Hypothalamus (tissue), 51 donors: ENCODE results near the gene SMIM21.

ENCODE experiments used
- DNase-seq, 51 donors: peaks; one replicate each; lab custom pipeline; 2025; lab: John Stamatoyannopoulos, UW

The SMIM21 gene

DNA sequence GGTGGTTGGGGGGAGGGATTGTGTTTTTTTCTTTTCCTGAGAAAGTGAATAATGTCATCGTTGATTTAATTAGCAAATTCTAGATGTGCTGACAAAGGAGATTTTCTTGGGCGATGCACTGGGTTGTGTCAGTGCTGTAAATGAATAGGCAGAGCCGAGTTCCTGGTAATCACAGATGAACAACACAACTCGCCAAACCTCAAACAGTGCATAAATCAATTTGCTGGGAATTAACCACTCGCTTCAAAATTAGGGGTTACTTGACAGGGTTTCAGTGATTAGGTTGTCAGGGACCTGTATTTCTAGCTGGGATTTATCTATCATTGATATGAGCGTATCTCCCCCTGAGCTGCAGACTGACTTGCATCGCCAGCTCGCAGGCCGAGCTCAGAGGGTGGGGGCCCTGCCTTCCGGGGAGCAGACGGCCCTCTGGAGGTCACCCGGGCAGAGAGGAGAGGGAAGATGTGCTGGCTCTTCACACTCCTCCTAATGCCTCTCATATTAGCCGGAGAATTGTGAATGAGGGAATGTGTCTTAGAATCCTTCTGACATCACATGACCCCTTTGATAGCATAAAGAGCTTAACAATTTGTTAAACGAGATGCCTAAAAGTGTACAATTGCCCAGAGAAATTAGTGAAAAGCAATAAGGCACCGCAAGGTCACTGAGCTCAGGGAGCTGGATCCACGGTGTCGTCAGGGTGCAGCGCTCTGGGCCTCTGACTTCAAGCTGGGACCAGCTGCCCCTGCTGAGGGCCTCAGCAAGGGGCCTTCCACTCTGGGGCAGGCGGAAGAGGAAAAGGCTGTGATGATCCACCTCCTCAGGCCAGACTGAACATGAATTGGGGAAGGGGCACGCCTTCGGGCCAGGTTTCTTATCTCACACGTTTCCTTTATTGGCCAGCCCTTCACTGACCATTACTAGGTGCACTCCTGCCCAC, 48.9 kb downstream of the SMIM21 start:
- no peak for DNase-seq

DNA sequence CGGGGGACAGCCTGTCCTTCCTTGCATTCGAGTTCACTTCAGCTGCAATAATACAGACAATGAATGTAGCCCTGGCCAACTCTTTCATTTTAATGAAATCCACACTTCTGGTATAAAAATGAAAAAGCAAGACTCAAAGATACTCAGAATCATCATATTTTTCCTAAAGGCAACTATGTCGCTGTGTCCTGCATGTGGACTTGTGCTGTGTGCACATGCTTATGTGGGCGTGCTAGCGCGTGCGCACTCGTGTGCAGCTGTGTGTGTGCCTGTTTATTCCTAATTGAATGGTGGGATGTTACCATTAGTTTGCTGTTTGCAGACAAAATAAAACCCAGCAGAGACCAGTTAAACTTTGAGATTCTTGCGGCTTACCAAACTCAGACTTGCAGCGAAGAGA, 49.6 kb downstream of the SMIM21 start:
- no peak for DNase-seq

DNA sequence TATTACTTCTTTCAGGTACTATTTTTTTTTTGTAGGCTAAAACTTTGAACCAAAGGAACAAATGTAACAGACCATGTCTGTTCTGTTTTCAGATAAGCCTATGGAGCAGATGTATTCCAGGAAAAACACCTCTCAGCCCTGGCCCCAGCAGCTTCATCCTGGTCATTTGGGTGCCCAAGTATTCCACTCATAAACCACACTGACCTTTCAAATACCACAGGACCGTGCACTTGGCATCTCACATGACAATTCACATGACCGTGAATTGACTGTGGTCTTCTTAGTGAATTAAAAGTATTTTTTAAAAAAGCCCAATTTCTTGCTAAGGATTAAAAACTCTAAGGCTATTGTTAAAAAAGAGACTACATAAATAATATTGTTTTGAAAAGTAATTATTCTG, 50.2 kb downstream of the SMIM21 start:
- DNase-seq: no peak

DNA sequence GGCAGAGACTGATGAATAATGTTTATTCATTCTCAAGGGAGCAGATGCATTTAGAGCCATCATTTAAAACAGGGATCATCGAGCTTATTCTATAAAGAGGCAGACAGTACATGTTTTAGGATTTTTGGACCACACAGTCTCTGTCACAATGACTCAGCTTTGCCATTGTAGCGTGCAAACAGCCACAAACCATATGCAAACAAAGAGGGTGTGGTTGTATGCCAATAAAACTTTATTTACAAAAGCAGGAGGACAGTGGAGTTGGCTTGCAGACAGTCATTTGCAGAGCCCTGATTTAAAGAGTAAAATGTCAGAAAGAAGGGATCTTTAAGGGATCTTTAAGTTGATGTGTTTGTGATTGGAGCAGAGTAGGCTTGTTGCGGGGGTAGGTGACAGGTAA, 51.5 kb downstream of the SMIM21 start:
- DNase-seq: no peak

DNA sequence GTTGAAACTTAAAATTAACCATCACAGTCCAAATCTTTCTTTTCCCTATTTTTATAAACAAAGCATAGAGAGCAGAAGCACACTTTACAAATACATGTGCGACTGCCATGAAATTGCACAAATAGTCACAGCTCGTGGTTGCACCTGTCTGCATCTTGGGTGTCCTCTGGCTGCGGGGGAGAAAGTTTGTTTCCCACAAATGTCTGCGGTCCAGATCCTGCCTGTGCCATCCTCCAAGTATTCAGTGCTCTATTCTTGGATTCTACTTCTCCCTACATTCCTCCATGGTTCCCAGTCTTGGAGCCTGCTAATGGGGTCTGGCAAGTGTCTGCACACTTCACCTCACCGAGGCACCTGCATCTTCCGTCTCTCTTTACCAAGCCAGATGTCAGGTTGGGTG, 52.2 kb downstream of the SMIM21 start:
- no peak for DNase-seq

DNA sequence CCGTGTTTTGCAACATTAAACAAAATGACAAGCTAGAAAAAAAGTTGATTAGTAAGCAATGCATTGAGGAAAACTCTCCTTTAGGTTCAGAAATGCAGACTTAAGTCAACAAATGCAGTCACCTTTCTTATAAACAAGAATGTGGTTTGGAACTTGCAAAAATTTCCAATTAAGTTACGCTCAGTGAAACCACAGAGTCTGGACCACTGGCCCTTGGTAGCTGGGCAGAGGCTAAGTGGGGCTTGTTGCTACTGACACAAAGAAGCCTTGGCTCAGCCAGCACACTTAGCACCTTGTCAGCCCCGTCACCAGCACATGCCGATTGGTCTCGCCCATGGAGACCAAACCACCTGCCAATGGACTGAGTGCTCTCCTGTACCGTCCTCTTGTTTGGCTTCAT, 53.0 kb downstream of the SMIM21 start:
- DNase-seq: no peak

DNA sequence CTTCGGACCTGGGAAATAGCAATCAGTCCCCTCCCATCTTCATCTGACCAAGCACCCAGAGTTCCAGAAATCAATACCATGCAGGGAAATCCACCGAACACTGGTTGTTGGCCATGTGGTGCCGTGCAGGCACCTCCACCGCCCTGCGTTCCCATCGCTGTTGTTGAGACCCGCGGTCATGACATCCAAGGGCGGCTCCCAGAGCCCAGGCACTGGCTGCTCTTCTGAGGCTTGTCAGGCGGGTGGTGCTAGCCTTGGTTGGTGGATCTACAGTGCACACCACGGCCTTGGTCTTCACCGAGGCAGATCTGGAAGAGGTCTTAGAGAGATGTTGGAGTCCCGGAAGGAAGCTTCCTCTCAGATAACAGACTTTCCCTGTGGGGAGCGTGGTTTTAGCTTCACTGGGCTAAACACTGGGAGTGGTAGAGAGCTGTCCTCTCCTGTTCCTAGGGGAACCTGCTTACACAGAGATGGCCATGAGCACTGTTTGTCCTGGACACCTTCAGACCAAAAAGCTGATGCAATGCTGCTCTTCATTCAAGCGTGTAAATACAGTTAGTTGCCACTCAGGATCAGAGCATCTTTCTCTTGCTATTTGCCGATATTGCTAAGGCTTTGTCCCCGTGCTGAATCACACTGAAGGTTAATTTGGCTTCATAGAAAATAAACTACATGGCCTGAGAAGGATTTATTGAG, 58.3 kb downstream of the SMIM21 start:
- DNase-seq: no peak

DNA sequence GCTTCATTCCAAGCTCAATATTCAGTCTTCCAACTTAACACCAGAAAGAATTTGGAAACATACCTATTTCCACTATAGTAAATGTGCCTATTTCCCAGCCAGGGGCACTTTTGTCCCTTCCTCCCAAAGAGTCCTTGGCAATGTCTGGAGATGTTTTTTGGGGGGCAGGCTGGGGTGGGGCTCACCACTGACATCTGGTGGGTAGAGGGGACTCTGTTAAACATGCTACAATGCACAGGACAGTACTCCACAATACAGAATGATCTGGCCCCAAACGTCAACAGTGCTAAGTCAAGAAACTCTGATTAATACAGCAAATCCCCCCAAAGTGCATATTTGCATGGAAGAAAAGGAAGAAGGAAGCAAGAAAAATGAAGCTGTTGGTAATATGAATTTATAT, 61.7 kb downstream of the SMIM21 start:
- no peak for DNase-seq

DNA sequence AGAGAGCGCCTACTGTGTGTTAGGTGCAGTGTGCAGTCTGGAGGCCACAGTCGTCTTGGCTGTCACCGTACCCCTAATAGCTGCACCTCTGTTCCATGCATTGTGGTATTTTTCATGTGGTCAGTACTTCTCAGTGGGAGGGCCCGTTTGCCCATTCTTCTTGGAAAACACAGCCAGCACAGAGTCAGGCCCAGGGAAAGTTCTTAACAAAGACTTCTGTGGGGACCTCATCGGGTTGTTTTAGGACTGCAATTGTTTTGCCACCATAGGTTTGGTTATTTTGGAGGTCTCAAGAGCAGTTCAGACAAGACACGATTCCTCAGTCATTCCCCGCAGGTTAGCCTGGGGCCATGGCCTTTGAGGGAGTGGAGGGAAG, 62.3 kb downstream of the SMIM21 start:
- no peak for DNase-seq

DNA sequence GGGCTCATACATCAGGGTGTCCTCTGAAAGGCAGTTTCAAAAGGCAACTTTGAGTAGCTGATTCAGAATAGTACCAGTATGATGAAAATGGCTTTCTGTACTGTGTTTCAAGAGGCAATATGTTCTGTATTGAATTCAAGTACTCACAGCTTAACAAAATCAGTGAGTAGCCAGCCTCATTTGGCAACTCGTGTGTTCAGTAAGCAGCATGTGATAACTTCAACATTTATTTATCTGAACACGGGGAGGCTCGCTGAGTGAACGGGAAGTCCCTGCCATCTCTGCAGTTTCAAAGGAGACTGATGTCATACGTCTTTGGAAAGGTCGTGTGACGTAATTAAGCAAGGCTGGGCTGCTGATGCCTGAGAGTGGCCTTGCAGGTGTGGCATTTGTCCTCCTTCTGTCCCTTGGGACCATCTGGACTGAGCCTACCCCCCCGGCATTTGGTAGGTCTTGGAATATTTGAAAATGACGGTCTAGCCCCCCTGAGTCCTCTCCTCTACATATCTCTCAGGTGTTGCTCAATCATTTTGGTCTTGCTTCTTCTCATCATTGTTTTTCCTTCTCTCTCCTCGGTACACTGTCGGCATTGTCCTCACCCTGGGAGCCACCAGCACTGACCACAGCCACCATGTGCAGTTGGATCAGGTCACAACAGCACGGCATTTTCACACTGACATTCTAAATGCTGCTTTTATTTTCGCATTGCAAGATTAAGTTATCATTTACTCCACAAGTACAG, 62.8 kb downstream of the SMIM21 start:
- DNase-seq: no peak

DNA sequence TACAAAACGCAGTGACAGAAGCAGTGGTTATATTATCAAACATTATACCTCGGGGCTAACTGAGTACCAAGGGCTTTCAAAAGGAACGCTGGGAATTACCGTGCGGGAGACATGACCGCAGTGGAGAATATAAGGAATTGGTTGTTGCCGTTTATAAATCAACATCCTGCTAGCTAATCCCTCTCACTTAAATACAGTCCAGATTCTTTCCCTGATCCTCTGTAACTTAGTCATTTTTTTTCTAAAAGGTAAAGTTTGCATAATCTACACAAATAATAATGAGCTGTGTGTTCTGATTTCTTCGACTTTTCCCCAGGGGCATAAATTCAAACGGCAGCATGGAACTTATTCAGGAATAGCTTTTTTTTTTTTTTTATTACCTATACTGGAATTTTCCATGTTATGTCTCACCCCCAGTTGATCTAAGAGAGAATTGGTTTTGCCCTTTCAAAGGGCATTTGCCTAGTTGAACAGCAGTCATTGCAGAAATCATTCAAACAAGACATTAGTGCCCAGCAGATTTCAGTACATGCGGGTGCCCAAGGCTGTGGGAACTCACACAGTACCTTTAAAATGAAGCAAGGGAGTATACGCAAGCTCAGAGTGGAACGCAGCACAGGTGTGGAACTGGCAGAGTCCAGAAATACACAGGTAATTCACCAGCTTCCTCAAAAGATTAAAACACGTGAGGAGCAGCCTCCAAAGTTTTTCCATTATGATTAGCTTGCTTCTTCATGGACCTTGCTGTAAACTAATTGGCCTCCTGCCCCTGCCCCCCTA, 63.9 kb downstream of the SMIM21 start:
- DNase-seq: no peak

DNA sequence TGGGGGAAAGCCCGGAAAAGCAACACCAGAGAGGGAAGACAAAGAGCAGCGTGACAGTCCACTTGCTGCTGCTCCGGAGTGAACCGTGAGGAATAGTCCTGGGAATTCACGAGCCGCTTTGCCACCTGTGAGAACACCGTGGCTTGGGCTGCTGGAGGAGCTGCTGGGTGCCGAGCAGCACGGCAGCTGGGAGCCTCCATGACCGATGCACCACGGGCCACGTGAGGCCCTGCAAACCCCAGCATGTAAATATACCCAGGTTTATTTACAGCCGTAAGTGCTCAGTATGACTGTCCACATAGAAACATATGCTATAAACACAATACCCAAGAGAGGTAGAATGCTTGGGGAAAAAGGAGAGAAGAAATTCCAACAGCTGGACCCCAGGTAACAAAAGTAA, 65.1 kb downstream of the SMIM21 start:
- no peak for DNase-seq

DNA sequence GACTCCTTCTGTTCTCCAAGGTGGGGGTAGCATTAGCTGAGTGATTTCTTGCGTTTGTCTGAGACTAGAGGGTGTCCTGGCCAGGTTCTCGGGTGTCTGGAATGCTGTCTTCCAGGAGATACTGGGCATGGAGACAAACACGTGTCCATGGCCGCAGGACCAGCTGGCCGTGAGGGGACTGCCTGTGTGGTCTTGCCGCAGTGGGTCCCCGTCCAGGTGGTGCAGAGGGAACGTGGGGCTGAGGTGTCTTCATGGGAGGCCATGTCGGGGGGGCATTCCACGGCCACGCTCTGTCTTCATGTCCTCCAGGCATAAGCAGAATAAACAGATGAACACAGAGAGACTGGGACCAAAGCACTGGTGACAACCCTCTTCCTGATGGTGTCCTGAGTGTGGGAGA, 66.6 kb downstream of the SMIM21 start:
- no peak for DNase-seq

DNA sequence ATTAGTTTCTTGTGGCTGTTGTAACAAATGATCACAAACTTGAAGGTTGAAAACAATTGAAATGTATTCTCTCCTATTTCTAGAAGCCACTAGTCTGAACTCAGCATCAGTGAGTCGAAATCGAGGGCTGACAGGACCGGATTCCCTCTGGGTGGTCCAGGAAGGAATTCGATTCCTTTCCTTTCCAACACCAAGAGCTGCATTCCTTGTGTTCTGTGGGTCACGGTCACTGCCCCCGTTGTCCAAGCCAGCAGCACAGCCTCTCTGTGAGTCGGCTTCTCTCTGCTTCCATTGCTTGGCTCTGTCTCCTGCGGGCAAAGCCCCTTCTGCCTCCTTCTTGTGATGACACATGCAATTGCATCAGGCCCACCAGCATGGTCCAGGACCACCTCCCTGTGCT, 67.3 kb downstream of the SMIM21 start:
- no peak for DNase-seq
